Measurements from ENCODE around the gene ALDH1A1.

Gene ALDH1A1

GRCh38 chr9:72913382-72914009 is 39.4 kb downstream of the ALDH1A1 start:
- Histone ChIP-seq H3K4me3 (ENCODE audit: low read depth, low read length) (no peak overlapping the region), H3K79me2 (ENCODE audit: control insufficient read depth, insufficient read depth, low read length, poor library complexity) (no peaks in the 10 kb centered on the region), H4K91ac (ENCODE audit: low read depth, low read length) (no peak overlapping the region), H2AK5ac (ENCODE audit: low read length) (no peak overlapping the region), H2BK5ac (ENCODE audit: low read depth, low read length, poor library complexity) (no peak overlapping the region), H3K27ac (ENCODE audit: low read depth, low read length) (no peak overlapping the region), H2BK120ac (ENCODE audit: insufficient read depth, low read length, poor library complexity) (no peak overlapping the region), H3K14ac (ENCODE audit: low read length) (no peak overlapping the region), H4K12ac (ENCODE audit: low read depth, low read length) (no peak overlapping the region), H3K9me3 (ENCODE audit: insufficient read depth, low read depth, low read length) (no peaks in the 10 kb centered on the region), H2AFZ (ENCODE audit: insufficient read depth, low read length, poor library complexity) (no peak overlapping the region), H3K79me1 (ENCODE audit: low read length) (no peaks in the 10 kb centered on the region), H2BK12ac (ENCODE audit: low read length) (no peak overlapping the region), H3K4ac (ENCODE audit: low read depth, low read length) (no peak overlapping the region), H3K23ac (ENCODE audit: low read length) (no peak overlapping the region), H3K36me3 (ENCODE audit: control insufficient read depth in 1 of 2, insufficient read depth in 2 of 2, low read length in 2 of 2) (no peaks in the 10 kb centered on the region), H3K9ac (ENCODE audit: low read length) (no peak overlapping the region), H4K8ac (ENCODE audit: low read depth, low read length) (no peak overlapping the region), H3K18ac (ENCODE audit: low read length) (no peak overlapping the region), H3K4me1 (ENCODE audit: control insufficient read depth in 1 of 2, insufficient read depth in 2 of 2, low read length in 2 of 2) (no peaks in the 10 kb centered on the region), H3K4me2 (ENCODE audit: low read length) (no peak overlapping the region), H3K27me3 (ENCODE audit: insufficient read depth, low read length) (no peaks in the 10 kb centered on the region)
- DNase-seq, result no peak
- no CpG with 5 or more reads among the region's 4 CpGs for WGBS (ENCODE audit: extremely low coverage, insufficient coverage, insufficient read length)

DNA sequence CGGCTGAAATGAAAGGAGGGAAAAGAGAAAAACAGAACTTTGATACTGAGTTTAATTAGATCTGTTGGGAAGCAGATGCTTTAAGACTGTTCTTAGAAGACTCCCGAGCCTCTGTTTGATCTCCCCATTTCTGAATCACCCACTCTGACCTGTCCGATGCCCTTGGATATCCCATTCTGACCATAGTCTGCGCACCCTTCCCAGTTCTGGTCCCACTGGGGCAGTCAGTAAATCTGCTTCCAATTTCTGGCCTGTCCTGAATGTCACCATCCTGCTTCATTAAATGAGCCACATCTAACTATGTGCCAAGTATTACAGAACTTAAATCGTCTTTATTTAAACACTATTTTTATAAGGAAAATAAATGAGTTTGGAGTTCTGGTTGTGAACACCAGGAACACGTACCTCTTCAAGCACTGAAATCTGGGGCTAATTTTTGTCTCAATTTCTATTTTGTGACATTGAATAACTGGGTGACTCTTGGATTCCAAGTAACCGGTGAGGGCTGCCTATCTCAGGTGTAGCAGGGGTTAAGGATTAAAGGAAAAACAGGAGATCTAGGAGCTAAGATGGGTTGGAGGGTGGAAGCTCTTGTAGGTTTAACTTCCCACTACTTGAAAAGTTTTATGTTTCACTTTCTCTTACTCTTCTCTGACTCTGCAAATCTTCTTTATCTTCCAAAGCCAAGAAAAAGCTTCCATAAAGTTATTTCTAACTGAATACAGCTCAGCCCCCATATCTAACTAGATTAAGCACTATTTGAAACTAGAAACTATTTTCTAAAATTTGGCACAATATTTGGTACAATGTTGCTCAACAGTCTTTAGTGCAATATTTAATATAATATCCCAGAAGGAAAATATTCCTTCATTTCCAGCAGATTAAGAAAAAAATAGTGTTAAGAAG is 40.1 kb downstream of the ALDH1A1 start:
- no peak for DNase-seq

DNA sequence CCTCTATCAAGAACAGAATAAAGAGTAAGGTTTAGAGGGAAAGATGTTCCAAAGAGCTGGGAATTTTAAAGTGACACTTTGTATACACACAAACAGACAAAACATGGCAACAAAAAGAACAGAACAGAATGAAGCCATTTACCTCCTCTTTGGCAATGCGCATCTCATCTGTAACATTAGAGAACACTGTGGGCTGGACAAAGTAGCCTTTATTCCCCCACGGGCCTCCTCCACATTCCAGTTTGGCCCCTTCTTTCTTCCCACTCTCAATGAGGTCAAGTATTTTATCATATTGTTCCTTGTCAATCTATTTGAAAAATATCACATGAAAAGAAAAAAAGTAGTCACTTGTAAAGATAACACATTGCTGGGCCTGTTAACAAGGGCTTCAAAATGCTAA is 41.0 kb downstream of the ALDH1A1 start:
- no peak overlapping the region for H2AK5ac ChIP-seq (ENCODE audit: low read length)
- no peak overlapping the region for H4K12ac ChIP-seq (ENCODE audit: low read depth, low read length)
- H4K91ac ChIP-seq (ENCODE audit: low read depth, low read length), result no peak overlapping the region
- no peak overlapping the region for H3K27ac ChIP-seq (ENCODE audit: low read depth, low read length)
- no peak overlapping the region for H3K18ac ChIP-seq (ENCODE audit: low read length)
- H3K9ac ChIP-seq (ENCODE audit: low read length), result no peak overlapping the region
- no peak overlapping the region for H3K14ac ChIP-seq (ENCODE audit: low read length)
- H2BK120ac ChIP-seq (ENCODE audit: insufficient read depth, low read length, poor library complexity), result no peak overlapping the region
- no peak overlapping the region for H3K4me3 ChIP-seq (ENCODE audit: low read depth, low read length)
- no peak overlapping the region for H3K4me2 ChIP-seq (ENCODE audit: low read length)
- H3K4ac ChIP-seq (ENCODE audit: low read depth, low read length), result no peak overlapping the region
- no peaks in the 10 kb centered on the region for H3K36me3 ChIP-seq (ENCODE audit: control insufficient read depth in 1 of 2, insufficient read depth in 2 of 2, low read length in 2 of 2)
- no peak overlapping the region for H2BK5ac ChIP-seq (ENCODE audit: low read depth, low read length, poor library complexity)
- H2AFZ ChIP-seq (ENCODE audit: insufficient read depth, low read length, poor library complexity), result no peak overlapping the region
- H3K23ac ChIP-seq (ENCODE audit: low read length), result no peak overlapping the region
- no peak overlapping the region for H4K8ac ChIP-seq (ENCODE audit: low read depth, low read length)
- no peaks in the 10 kb centered on the region for H3K79me2 ChIP-seq (ENCODE audit: control insufficient read depth, insufficient read depth, low read length, poor library complexity)
- no peaks in the 10 kb centered on the region for H3K9me3 ChIP-seq (ENCODE audit: insufficient read depth, low read depth, low read length)
- no CpG with 5 or more reads among the region's 2 CpGs for whole genome bisulfite sequencing (ENCODE audit: extremely low coverage, insufficient coverage, insufficient read length)
- no peaks in the 10 kb centered on the region for H3K27me3 ChIP-seq (ENCODE audit: insufficient read depth, low read length)
- DNase-seq, result no peak
- no peak overlapping the region for H2BK12ac ChIP-seq (ENCODE audit: low read length)
- no peaks in the 10 kb centered on the region for H3K79me1 ChIP-seq (ENCODE audit: low read length)
- H3K4me1 ChIP-seq (ENCODE audit: control insufficient read depth in 1 of 2, insufficient read depth in 2 of 2, low read length in 2 of 2), result no peaks in the 10 kb centered on the region

More for the DNA sequence above, 40.1 kb downstream of the ALDH1A1 start:
- no peak overlapping the region for H3K9ac ChIP-seq (ENCODE audit: low read length)
- no peaks in the 10 kb centered on the region for H3K4me1 ChIP-seq (ENCODE audit: control insufficient read depth in 1 of 2, insufficient read depth in 2 of 2, low read length in 2 of 2)
- H2BK120ac ChIP-seq (ENCODE audit: insufficient read depth, low read length, poor library complexity), result no peak overlapping the region
- H3K4me2 ChIP-seq (ENCODE audit: low read length), result no peak overlapping the region
- H2AFZ ChIP-seq (ENCODE audit: insufficient read depth, low read length, poor library complexity), result no peak overlapping the region
- no peak overlapping the region for H2BK12ac ChIP-seq (ENCODE audit: low read length)
- no peaks in the 10 kb centered on the region for H3K79me2 ChIP-seq (ENCODE audit: control insufficient read depth, insufficient read depth, low read length, poor library complexity)
- no peak overlapping the region for H2AK5ac ChIP-seq (ENCODE audit: low read length)
- no peak overlapping the region for H4K8ac ChIP-seq (ENCODE audit: low read depth, low read length)
- no peaks in the 10 kb centered on the region for H3K9me3 ChIP-seq (ENCODE audit: insufficient read depth, low read depth, low read length)
- no CpG with 5 or more reads among the region's 7 CpGs for WGBS (ENCODE audit: extremely low coverage, insufficient coverage, insufficient read length)
- H4K91ac ChIP-seq (ENCODE audit: low read depth, low read length), result no peak overlapping the region
- H3K4ac ChIP-seq (ENCODE audit: low read depth, low read length), result no peak overlapping the region
- no peaks in the 10 kb centered on the region for H3K36me3 ChIP-seq (ENCODE audit: control insufficient read depth in 1 of 2, insufficient read depth in 2 of 2, low read length in 2 of 2)
- no peak overlapping the region for H3K14ac ChIP-seq (ENCODE audit: low read length)
- no peak overlapping the region for H3K23ac ChIP-seq (ENCODE audit: low read length)
- no peak overlapping the region for H4K12ac ChIP-seq (ENCODE audit: low read depth, low read length)
- H3K4me3 ChIP-seq (ENCODE audit: low read depth, low read length), result no peak overlapping the region
- H3K27ac ChIP-seq (ENCODE audit: low read depth, low read length), result no peak overlapping the region
- no peak overlapping the region for H3K18ac ChIP-seq (ENCODE audit: low read length)
- no peaks in the 10 kb centered on the region for H3K79me1 ChIP-seq (ENCODE audit: low read length)
- H3K27me3 ChIP-seq (ENCODE audit: insufficient read depth, low read length), result no peaks in the 10 kb centered on the region
- H2BK5ac ChIP-seq (ENCODE audit: low read depth, low read length, poor library complexity), result no peak overlapping the region

GRCh38 chr9:72911247-72911775 is 41.5 kb downstream of the ALDH1A1 start:
- Histone ChIP-seq H3K9ac (ENCODE audit: low read length) (no peak overlapping the region), H3K18ac (ENCODE audit: low read length) (no peak overlapping the region), H3K14ac (ENCODE audit: low read length) (no peak overlapping the region), H4K91ac (ENCODE audit: low read depth, low read length) (no peak overlapping the region), H3K23ac (ENCODE audit: low read length) (no peak overlapping the region), H3K9me3 (ENCODE audit: insufficient read depth, low read depth, low read length) (no peaks in the 10 kb centered on the region), H3K27me3 (ENCODE audit: insufficient read depth, low read length) (no peaks in the 10 kb centered on the region), H2BK5ac (ENCODE audit: low read depth, low read length, poor library complexity) (no peak overlapping the region), H2BK12ac (ENCODE audit: low read length) (no peak overlapping the region), H3K4ac (ENCODE audit: low read depth, low read length) (no peak overlapping the region), H3K36me3 (ENCODE audit: control insufficient read depth in 1 of 2, insufficient read depth in 2 of 2, low read length in 2 of 2) (no peaks in the 10 kb centered on the region), H4K8ac (ENCODE audit: low read depth, low read length) (no peak overlapping the region), H3K79me2 (ENCODE audit: control insufficient read depth, insufficient read depth, low read length, poor library complexity) (no peaks in the 10 kb centered on the region), H2BK120ac (ENCODE audit: insufficient read depth, low read length, poor library complexity) (no peak overlapping the region), H3K4me3 (ENCODE audit: low read depth, low read length) (no peak overlapping the region), H4K12ac (ENCODE audit: low read depth, low read length) (no peak overlapping the region), H2AK5ac (ENCODE audit: low read length) (no peak overlapping the region), H3K79me1 (ENCODE audit: low read length) (no peaks in the 10 kb centered on the region), H3K4me1 (ENCODE audit: control insufficient read depth in 1 of 2, insufficient read depth in 2 of 2, low read length in 2 of 2) (no peaks in the 10 kb centered on the region), H3K27ac (ENCODE audit: low read depth, low read length) (no peak overlapping the region), H2AFZ (ENCODE audit: insufficient read depth, low read length, poor library complexity) (no peak overlapping the region), H3K4me2 (ENCODE audit: low read length) (no peak overlapping the region)
- DNase-seq, result no peak
- WGBS (ENCODE audit: extremely low coverage, insufficient coverage, insufficient read length), result no CpG with 5 or more reads among the region's 2 CpGs
